HG02840 (cell line): ENCODE results near the gene DGKH.
A peak's percentile ranks its signal among the peaks of the same experiment; 100 is the strongest.

ENCODE experiments used
- ATAC-seq: cut with Tn5 transposase; IDR thresholded peaks from one replicate; pipeline ENCODE4 v1.9.1; 2021; ENCODE audit warnings: mild to moderate bottlenecking, moderate library complexity, moderate number of reproducible peaks; ENCODE audit not compliant: unreplicated experiment, low FRiP score

Gene DGKH

GRCh38 chr13:42270857-42271215 is 222.4 kb downstream of the DGKH start:
- ATAC-seq: no peak

GRCh38 chr13:42271337-42272114 is 223.1 kb downstream of the DGKH start:
- peak; percentile 79 for ATAC-seq

GRCh38 chr13:42272115-42272803 is 223.8 kb downstream of the DGKH start, which contains the start of gene AKAP11:
TSS of gene AKAP11 (plus strand) at chr13:42272152. CDS start at chr13:42286349, 14,197 bp downstream.
- ATAC-seq: peak; percentile 21

- no peak for ATAC-seq
Measured at GRCh38 chr13:42272804-42273175, 224.3 kb downstream of the DGKH start.

GRCh38 chr13:42274386-42275097 is 226.1 kb downstream of the DGKH start:
- ATAC-seq: no peak

GRCh38 chr13:42275098-42275471 is 226.6 kb downstream of the DGKH start:
- ATAC-seq: no peak

DNA sequence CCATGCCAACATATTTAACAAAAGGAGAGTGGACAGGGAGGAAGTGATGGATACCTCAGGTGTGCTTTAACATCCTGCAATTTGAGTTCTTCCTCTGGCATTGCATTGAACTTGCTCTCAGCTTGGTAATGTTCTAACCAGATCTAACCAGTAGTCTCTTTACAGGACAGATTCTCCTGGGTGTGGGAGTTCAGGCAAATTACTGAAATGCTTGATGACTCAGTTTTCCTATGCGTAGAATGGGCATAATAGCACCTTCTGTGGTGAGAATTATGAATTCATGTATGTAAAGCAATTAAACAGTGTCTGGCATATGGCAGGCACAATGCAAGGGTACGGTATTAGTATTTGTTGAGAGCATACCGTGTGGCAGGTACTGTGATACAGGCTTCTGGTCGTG is 227.1 kb downstream of the DGKH start:
- no peak for ATAC-seq

DNA sequence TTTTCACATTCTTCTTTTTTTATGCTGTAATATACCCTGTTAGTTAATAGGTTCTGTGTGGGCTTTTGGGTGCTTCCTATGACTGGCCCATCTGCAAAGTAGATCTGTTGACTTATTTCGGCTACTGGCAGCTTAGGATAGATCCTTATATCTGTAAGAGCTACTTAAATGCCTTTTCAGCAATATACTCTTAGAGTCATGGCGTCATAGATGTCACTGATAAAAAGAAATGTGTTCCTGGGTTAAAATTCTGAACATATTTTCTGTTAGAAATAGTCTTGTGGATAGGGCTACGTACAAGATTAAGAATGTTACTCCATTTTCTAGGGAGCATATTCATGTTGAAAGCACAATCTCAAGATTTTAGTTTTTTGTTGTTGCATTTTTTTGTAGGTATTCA is 228.2 kb downstream of the DGKH start:
- ATAC-seq: no peak

- no peak for ATAC-seq
Measured at GRCh38 chr13:42277618-42278276, 229.3 kb downstream of the DGKH start.

GRCh38 chr13:42279080-42279479 is 230.6 kb downstream of the DGKH start:
- no peak for ATAC-seq

GRCh38 chr13:42279986-42280385 is 231.5 kb downstream of the DGKH start:
- ATAC-seq: no peak

DNA sequence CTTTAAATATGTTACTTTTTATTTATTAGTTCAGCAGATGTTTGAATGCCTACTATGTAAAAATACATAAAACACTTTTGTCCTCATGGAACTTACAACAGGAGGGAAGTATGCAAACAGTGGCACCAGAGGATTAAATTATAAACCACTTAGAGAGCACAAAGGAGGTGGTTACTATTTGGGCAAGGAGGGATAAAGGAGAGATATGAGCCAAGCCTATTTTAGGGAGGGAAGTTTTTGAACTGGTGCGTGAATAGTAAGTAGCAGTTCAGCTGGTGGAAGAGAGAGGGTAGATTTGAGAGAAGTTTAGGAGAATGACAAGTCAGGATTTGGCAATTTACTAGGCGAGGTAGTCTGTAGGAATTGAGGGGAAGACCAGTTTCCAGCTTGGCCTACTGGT is 232.1 kb downstream of the DGKH start:
- no peak for ATAC-seq

DNA sequence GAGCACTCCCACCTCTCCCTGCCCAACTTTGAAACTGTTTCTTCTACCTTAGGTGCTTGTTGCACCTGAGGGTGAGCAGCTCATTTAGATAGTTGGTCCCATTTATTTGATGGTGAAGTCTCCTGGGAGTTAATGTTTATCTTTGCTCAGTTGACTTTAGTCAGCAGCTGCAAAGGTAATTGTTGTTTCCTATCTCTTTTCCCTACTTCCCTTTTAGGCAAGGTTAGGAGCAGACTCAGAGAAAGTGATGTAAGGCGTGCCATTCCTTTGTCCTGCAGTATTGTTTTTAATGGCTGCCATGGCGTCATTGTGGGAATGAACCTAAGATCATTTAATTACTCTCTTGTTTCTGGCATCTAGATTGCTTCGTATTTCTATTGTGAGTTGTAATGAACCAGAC is 235.1 kb downstream of the DGKH start:
- no peak for ATAC-seq

DNA sequence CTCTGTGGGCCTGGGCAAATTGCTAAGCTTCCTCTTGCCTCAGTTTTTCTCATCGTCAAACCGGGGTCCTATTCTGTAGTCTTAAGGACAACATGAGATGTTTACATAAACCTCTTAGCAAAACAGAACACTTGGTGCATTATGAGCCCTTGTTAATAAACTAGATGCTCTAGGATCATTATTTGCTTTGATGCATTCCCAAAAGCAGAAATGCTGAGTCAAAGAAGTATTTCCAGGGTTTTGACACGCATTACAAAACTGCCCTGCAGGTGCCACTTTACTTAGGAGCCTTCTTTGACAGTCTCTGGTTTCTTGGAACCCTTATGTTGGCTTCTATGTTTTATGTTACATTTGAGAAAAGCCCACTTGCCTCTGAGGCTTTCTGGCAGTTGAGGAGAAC is 235.6 kb downstream of the DGKH start:
- ATAC-seq: no peak
